Esophagus muscularis mucosa (tissue), 4 donors: ENCODE data around the gene MSANTD4. TPM values are rescaled to one million over a fixed set of nuclear protein-coding genes. Genes with fewer than 3 reads are reported as not detected.
"Not testable (repeated sequence)": the region's sequence is repeated elsewhere in the genome, so short reads cannot be mapped to it uniquely, and the experiment has no call there.

Source experiments
- DNase-seq: peaks from one replicate; pipeline ENCODE4 v3.0.0-alpha.2; 2017; ENCODE audit errors: extremely low spot score
- H3K27ac ChIP-seq, 4 donors: fragments of 200-600 bp; sonication (generic); replicated peaks in 1 of 4; 1 replicate in 3 of 4; 2 replicates in 1 of 4; pipeline ENCODE4 v1.5.1; 2016 to 2019; ENCODE audit warnings: mild to moderate bottlenecking in 1 of 4
- H3K27me3 ChIP-seq, 4 donors: fragments of 200-600 bp; sonication (generic); one replicate each; pipeline versions ENCODE4 v1.5.1 to v1.6.0; 2016 to 2019
- H3K36me3 ChIP-seq, 4 donors: fragments of 200-600 bp; sonication (generic); one replicate each; pipeline ENCODE4 v1.5.1; 2016 to 2019
- H3K4me1 ChIP-seq, 4 donors: fragments of 200-600 bp; sonication (generic); one replicate each; pipeline ENCODE4 v1.5.1; 2016 to 2019
- H3K4me3 ChIP-seq, 4 donors: fragments of 200-600 bp; sonication (generic); 1 replicate in 2 of 4; 2 replicates in 2 of 4; pipeline ENCODE4 v1.5.1; 2016 to 2019; ENCODE audit warnings: mild to moderate bottlenecking in 4 of 4, moderate library complexity in 1 of 4
- H3K9me3 ChIP-seq, 4 donors: fragments of 200-600 bp; sonication (generic); 1 replicate in 3 of 4; 2 replicates in 1 of 4; pipeline ENCODE4 v1.5.1; 2016 to 2019
- EP300 ChIP-seq: sonication (generic); formaldehyde crosslinking; IDR thresholded peaks from one replicate; pipeline ENCODE4 v1.6.1; 2017; ENCODE audit warnings: antibody characterized with exemption
- POLR2A ChIP-seq: fragments of 450-650 bp; IDR thresholded peaks from one replicate; pipeline ENCODE4 v1.6.1; 2017; ENCODE audit warnings: antibody characterized with exemption, moderate library complexity, mild to moderate bottlenecking, low read depth
- POLR2AphosphoS5 ChIP-seq, 2 donors: sonication (generic); formaldehyde crosslinking; IDR thresholded peaks; one replicate each; pipeline ENCODE4 v1.6.1; 2017; ENCODE audit warnings: antibody characterized with exemption in 2 of 2
- WGBS: methylation state at CpG from one replicate; pipeline ENCODE4 v1.1.5; 2018; 5-methylcytosine and 5-hydroxymethylcytosine counted together
- intact Hi-C: fragments of 100-400 bp; cut with DNase I; formaldehyde crosslinking; loops from one replicate; pipeline ENCODE4 v1.15.1; 2023
- total RNA-seq, 4 donors: library from RNA; depleted of rRNA; stranded (reverse); fragments of >200 nt; gene quantifications; one replicate each; pipeline versions ENCODE4 v1.1.0 to v1.2.1, GENCODE V29; 2016
- TF ChIP-seq, protein P1 (sequence below), 3 experiments: fragments of 200-600 bp in 2 of 3; fragments of 450-650 bp in 1 of 3; sonication (generic) in 2 of 3; IDR thresholded peaks; one replicate each; pipeline ENCODE4 v1.5.1; 2017 to 2019; ENCODE audit warnings: antibody characterized with exemption in 3 of 3, mild to moderate bottlenecking in 2 of 3, moderate library complexity in 1 of 3

The MSANTD4 gene
- total RNA-seq, 4 donors from 2014 or later: 22.5 to 32.8 (median 25.6) TPM

- 62% methylated on average over 2 of the region's 2 CpGs for WGBS
- no peaks in the 10 kb centered on the region for H3K9me3 ChIP-seq
- H3K4me1 ChIP-seq: peaks cover 22 to 75% (median 60%) of the 10 kb centered on the region in 4 donors
- peaks cover 5 to 14% (median 10%) of the 10 kb centered on the region in 4 donors for H3K36me3 ChIP-seq
- H3K27ac ChIP-seq: no peak overlapping the region
- no peak overlapping the region for H3K4me3 ChIP-seq
- intact Hi-C loops: no loop called here
- no peak for DNase-seq
- H3K27me3 ChIP-seq: no peaks in the 10 kb centered on the region
- TF ChIP-seq POLR2AphosphoS5 (IDR thresholded peaks at IDR 0.05): no peak
- no peak for TF ChIP-seq POLR2A
- TF ChIP-seq, protein P1, sequence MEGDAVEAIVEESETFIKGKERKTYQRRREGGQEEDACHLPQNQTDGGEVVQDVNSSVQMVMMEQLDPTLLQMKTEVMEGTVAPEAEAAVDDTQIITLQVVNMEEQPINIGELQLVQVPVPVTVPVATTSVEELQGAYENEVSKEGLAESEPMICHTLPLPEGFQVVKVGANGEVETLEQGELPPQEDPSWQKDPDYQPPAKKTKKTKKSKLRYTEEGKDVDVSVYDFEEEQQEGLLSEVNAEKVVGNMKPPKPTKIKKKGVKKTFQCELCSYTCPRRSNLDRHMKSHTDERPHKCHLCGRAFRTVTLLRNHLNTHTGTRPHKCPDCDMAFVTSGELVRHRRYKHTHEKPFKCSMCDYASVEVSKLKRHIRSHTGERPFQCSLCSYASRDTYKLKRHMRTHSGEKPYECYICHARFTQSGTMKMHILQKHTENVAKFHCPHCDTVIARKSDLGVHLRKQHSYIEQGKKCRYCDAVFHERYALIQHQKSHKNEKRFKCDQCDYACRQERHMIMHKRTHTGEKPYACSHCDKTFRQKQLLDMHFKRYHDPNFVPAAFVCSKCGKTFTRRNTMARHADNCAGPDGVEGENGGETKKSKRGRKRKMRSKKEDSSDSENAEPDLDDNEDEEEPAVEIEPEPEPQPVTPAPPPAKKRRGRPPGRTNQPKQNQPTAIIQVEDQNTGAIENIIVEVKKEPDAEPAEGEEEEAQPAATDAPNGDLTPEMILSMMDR (IDR thresholded peaks at IDR 0.05): no peak
- no peak for TF ChIP-seq EP300
Measured at GRCh38 chr11:106014620-106015019, 7.4 kb downstream of the MSANTD4 start.

- no peak overlapping the region for H3K4me3 ChIP-seq
- intact Hi-C loops: no loop called here
- TF ChIP-seq, protein P1 (IDR thresholded peaks at IDR 0.05): no peak
- TF ChIP-seq POLR2AphosphoS5 (IDR thresholded peaks at IDR 0.05) (no peak), POLR2A (no peak), EP300 (no peak)
- peaks cover 18 to 73% (median 55%) of the 10 kb centered on the region in 4 donors for H3K4me1 ChIP-seq
- 98% methylated on average over 2 of the region's 2 CpGs for WGBS
- H3K27me3 ChIP-seq: no peaks in the 10 kb centered on the region
- DNase-seq: no peak
- no peaks in the 10 kb centered on the region for H3K9me3 ChIP-seq
- H3K36me3 ChIP-seq: peaks cover 5 to 20% (median 14%) of the 10 kb centered on the region in 4 donors
- no peak overlapping the region for H3K27ac ChIP-seq
Measured at GRCh38 chr11:106014035-106014434, 8.0 kb downstream of the MSANTD4 start.

- no peaks in the 10 kb centered on the region for H3K27me3 ChIP-seq
- intact Hi-C loops: no loop called here
- no peak for TF ChIP-seq EP300
- TF ChIP-seq POLR2A: no peak
- TF ChIP-seq POLR2AphosphoS5 (IDR thresholded peaks at IDR 0.05): no peak
- TF ChIP-seq, protein P1 (IDR thresholded peaks at IDR 0.05): no peak
- 62% methylated on average over 3 of the region's 3 CpGs for WGBS
- H3K36me3 ChIP-seq: peaks cover 5 to 32% (median 25%) of the 10 kb centered on the region in 4 donors
- H3K4me1 ChIP-seq: peaks cover 8 to 65% (median 47%) of the 10 kb centered on the region in 4 donors
- no peak overlapping the region for H3K4me3 ChIP-seq
- H3K9me3 ChIP-seq: no peaks in the 10 kb centered on the region
- DNase-seq: no peak
- no peak overlapping the region for H3K27ac ChIP-seq
Measured at GRCh38 chr11:106012744-106013143, 9.3 kb downstream of the MSANTD4 start.

DNA sequence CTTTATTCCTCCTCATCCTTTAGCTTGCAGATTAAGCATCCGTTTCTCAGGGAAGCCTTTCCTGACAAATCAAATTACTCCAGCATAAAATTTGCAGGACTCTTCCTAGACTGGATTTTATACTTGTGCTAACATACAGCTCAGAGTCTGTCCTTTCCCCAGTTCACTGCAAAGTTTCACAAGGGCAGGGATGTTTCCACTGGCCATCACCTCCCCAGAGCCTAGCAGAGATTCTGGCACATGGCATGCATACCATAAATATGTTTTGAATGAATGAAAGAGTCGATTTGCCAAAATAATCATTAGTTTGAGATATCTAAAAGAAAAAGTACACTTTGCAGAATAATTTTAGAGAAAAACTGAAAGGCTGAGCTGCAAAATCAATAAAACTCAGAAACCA, 10.6 kb downstream of the MSANTD4 start:
- no peak overlapping the region for H3K4me3 ChIP-seq
- H3K27me3 ChIP-seq: no peaks in the 10 kb centered on the region
- H3K9me3 ChIP-seq: no peaks in the 10 kb centered on the region
- no peak overlapping the region for H3K27ac ChIP-seq
- TF ChIP-seq EP300: no peak
- TF ChIP-seq, protein P1 (IDR thresholded peaks at IDR 0.05): no peak
- DNase-seq: no peak
- H3K4me1 ChIP-seq: peaks cover 5 to 55% (median 36%) of the 10 kb centered on the region in 4 donors
- WGBS: 80% methylated on average over 2 of the region's 2 CpGs
- H3K36me3 ChIP-seq: peaks cover 10 to 45% (median 36%) of the 10 kb centered on the region in 4 donors
- intact Hi-C loops: no loop called here

- H3K27me3 ChIP-seq, H3K27ac ChIP-seq, H3K4me1 ChIP-seq, H3K9me3 ChIP-seq, DNase-seq, intact Hi-C loops, H3K4me3 ChIP-seq: not testable (repeated sequence)
- H3K36me3 ChIP-seq: peaks cover 9 to 34% (median 30%) of the 10 kb centered on the region in 4 donors
- WGBS: 96% methylated on average over 4 of the region's 4 CpGs
Measured at GRCh38 chr11:106003094-106003493, 18.9 kb downstream of the MSANTD4 start.
